Spleen (tissue), 11 donors: ENCODE results near the gene EIF3F. TPM values are rescaled to one million over a fixed set of nuclear protein-coding genes. Genes with fewer than 3 reads are reported as not detected.

Experiments used
- DNase-seq: peaks from one replicate; pipeline ENCODE4 v3.0.0-alpha.2; 2020
- H3K27ac ChIP-seq, 8 donors: fragments of 200-600 bp; sonication (generic) in 7 of 8; 1 replicate in 4 of 8; 2 replicates in 4 of 8; pipeline versions ENCODE4 v1.5.0 to v1.8.0; 2016 to 2021; ENCODE audit warnings: inconsistent platforms in 4 of 8, mild to moderate bottlenecking in 4 of 8, moderate library complexity in 1 of 8
- H3K27me3 ChIP-seq, 7 donors: fragments of 200-600 bp; sonication (generic) in 6 of 7; replicated peaks in 1 of 7; 1 replicate in 4 of 7; 2 replicates in 3 of 7; pipeline versions ENCODE4 v1.5.0 to v1.8.0; 2016 to 2021; ENCODE audit warnings: inconsistent platforms in 3 of 7, mild to moderate bottlenecking in 1 of 7
- H3K36me3 ChIP-seq, 6 donors: fragments of 200-600 bp; sonication (generic) in 5 of 6; 1 replicate in 4 of 6; 2 replicates in 2 of 6; pipeline versions ENCODE4 v1.5.0 to v1.8.0; 2016 to 2021; ENCODE audit warnings: inconsistent platforms in 2 of 6
- H3K4me1 ChIP-seq, 6 donors: fragments of 200-600 bp; sonication (generic) in 5 of 6; 1 replicate in 3 of 6; 2 replicates in 3 of 6; pipeline versions ENCODE4 v1.5.0 to v1.8.0; 2016 to 2021; ENCODE audit warnings: inconsistent platforms in 3 of 6
- H3K4me3 ChIP-seq, 8 donors: fragments of 200-600 bp; sonication (generic) in 7 of 8; 1 replicate in 4 of 8; 2 replicates in 4 of 8; pipeline versions ENCODE4 v1.5.0 to v1.8.0; 2016 to 2021; ENCODE audit warnings: inconsistent platforms in 4 of 8, mild to moderate bottlenecking in 4 of 8, moderate library complexity in 2 of 8
- H3K9me3 ChIP-seq, 8 donors: fragments of 200-600 bp; sonication (generic) in 7 of 8; 1 replicate in 4 of 8; 2 replicates in 4 of 8; pipeline versions ENCODE4 v1.5.0 to v1.8.0; 2016 to 2021; ENCODE audit warnings: inconsistent platforms in 4 of 8
- POLR2A ChIP-seq, 3 donors: fragments of 450-650 bp; IDR thresholded peaks; one replicate each; pipeline ENCODE4 v1.5.1; 2017; ENCODE audit warnings: antibody characterized with exemption in 3 of 3, mild to moderate bottlenecking in 1 of 3
- POLR2AphosphoS5 ChIP-seq, 3 donors: sonication (generic); formaldehyde crosslinking; IDR thresholded peaks; one replicate each; pipeline ENCODE4 v1.5.1; 2017; ENCODE audit warnings: antibody characterized with exemption in 3 of 3
- WGBS, 5 donors: extraction: QIAGEN DNeasy Blood & Tissue Kit in 3 of 5; methylation state at CpG; one replicate each; pipeline versions ENCODE4 v1.1.5 to v1.1.7; 2013 to 2018; 5-methylcytosine and 5-hydroxymethylcytosine counted together
- intact Hi-C: fragments of 100-400 bp; cut with DNase I; formaldehyde crosslinking; loops from one replicate; pipeline ENCODE4 v1.15.0; 2023; ENCODE audit warnings: low total_unique reads
- polyA plus RNA-seq, 3 donors: library from polyadenylated mRNA; stranded (reverse); fragments of 200-250 nt; gene quantifications; one replicate each; pipeline ENCODE4 v1.2.1, GENCODE V29; 2013
- total RNA-seq, 7 donors: library from RNA; depleted of rRNA in 3 of 7; stranded (reverse); fragments of >200 nt in 3 of 7; fragmentation: NEBNext Ultra II Directional in 4 of 7; extraction: Animal tissue kit (Norgen Biotek cat#: 25700) in 4 of 7; gene quantifications; one replicate each; pipeline versions ENCODE4 v1.1.0 to v1.2.1, GENCODE V29; 2016 to 2021
- TF ChIP-seq, protein P1 (sequence below), 11 experiments: fragments of 200-600 bp in 7 of 11; fragments of 450-650 bp in 4 of 11; sonication (generic) in 4 of 11; IDR thresholded peaks in 8 of 11; conservative IDR thresholded peaks in 3 of 11; 1 replicate in 7 of 11; 2 replicates in 4 of 11; pipeline versions ENCODE4 v1.4.0 to v1.8.0; 2016 to 2021; ENCODE audit warnings: antibody characterized with exemption in 11 of 11, inconsistent platforms in 4 of 11, mild to moderate bottlenecking in 1 of 11
- donor health status: healthy with polysubstance abuse.
- donor health status: DM: no; HTN: no; CAD: no; lungs with moderate emphysema.
- donor health status: DM: no; HTN: no; CAD: no.
- donor health status: Bipolar disorder and iron deficiency.
- donor health status: healthy.
- donor health status: DM: no; HTN: no; CAD: no.
- donor health status: DM: yes; HTN: yes; CAD: no.

EIF3F gene
- total and polyA plus RNA-seq, 10 donors: 189 to 437 (median 216) TPM

GRCh38 chr11:8002676-8003075, 15.5 kb downstream of the EIF3F start:
- Histone ChIP-seq H3K4me1 (no peaks in the 10 kb centered on the region), H3K27ac (no peak overlapping the region), H3K4me3 (no peak overlapping the region), H3K9me3 (no peaks in the 10 kb centered on the region), H3K36me3 (peaks cover 0 to 35% (median 24%) of the 10 kb centered on the region in 6 donors), H3K27me3 (peaks cover 0 to 4% (median 0%) of the 10 kb centered on the region in 7 donors)
- 41 to 83% (median 59%) methylated on average over 1 of the region's 1 CpG for WGBS, 5 donors
- intact Hi-C loops: no loop called here
- no peak for DNase-seq
- TF ChIP-seq POLR2AphosphoS5 (IDR thresholded peaks at IDR 0.05): no peak
- no peak for TF ChIP-seq POLR2A (IDR thresholded peaks at IDR 0.05)
- TF ChIP-seq, protein P1, sequence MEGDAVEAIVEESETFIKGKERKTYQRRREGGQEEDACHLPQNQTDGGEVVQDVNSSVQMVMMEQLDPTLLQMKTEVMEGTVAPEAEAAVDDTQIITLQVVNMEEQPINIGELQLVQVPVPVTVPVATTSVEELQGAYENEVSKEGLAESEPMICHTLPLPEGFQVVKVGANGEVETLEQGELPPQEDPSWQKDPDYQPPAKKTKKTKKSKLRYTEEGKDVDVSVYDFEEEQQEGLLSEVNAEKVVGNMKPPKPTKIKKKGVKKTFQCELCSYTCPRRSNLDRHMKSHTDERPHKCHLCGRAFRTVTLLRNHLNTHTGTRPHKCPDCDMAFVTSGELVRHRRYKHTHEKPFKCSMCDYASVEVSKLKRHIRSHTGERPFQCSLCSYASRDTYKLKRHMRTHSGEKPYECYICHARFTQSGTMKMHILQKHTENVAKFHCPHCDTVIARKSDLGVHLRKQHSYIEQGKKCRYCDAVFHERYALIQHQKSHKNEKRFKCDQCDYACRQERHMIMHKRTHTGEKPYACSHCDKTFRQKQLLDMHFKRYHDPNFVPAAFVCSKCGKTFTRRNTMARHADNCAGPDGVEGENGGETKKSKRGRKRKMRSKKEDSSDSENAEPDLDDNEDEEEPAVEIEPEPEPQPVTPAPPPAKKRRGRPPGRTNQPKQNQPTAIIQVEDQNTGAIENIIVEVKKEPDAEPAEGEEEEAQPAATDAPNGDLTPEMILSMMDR (IDR thresholded peaks at IDR 0.05 in 8 of 11, conservative IDR thresholded peaks at IDR 0.05 in 3 of 11): no peak

GRCh38 chr11:8003187-8003586, 16.1 kb downstream of the EIF3F start:
- intact Hi-C loops: no loop called here
- no peak overlapping the region for H3K27ac ChIP-seq
- TF ChIP-seq, protein P1 (IDR thresholded peaks at IDR 0.05 in 8 of 11, conservative IDR thresholded peaks at IDR 0.05 in 3 of 11): no peak
- TF ChIP-seq POLR2A (IDR thresholded peaks at IDR 0.05) (no peak), POLR2AphosphoS5 (IDR thresholded peaks at IDR 0.05) (peak in 1 of 3 donors; percentile 17)

DNA sequence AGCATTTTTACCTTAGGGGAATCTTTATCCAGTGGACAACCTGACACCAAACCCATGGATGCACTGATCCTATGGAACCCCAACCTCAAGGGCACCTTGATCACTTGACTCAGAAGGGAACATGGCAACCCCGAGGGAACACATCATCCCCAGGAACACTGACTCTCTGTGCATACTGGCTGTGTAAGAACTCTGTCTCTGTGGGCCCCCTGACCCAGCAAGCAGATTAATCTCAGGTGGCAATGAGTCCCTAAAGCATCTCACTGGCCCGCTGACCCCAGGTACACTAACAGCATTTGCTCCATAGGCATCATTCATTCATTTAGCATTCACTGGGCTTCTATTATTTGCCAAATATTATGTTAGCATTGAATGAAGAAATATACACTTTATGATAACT, 16.9 kb downstream of the EIF3F start:
- Histone ChIP-seq H3K27ac (no peak overlapping the region), H3K27me3 (peaks cover 0 to 16% (median 0%) of the 10 kb centered on the region in 7 donors), H3K36me3 (peaks cover 0 to 21% (median 10%) of the 10 kb centered on the region in 6 donors), H3K4me1 (no peaks in the 10 kb centered on the region), H3K9me3 (no peaks in the 10 kb centered on the region), H3K4me3 (no peak overlapping the region)
- TF ChIP-seq, protein P1 (IDR thresholded peaks at IDR 0.05 in 8 of 11, conservative IDR thresholded peaks at IDR 0.05 in 3 of 11): no peak
- TF ChIP-seq POLR2A (IDR thresholded peaks at IDR 0.05) (no peak), POLR2AphosphoS5 (IDR thresholded peaks at IDR 0.05) (no peak)
- intact Hi-C loops: no loop called here
- DNase-seq: no peak
- 86 to 93% (median 91%) methylated on average over 2 of the region's 2 CpGs for WGBS, 5 donors

More at GRCh38 chr11:8003187-8003586, 16.1 kb downstream of the EIF3F start:
- Histone ChIP-seq H3K36me3 (peaks cover 0 to 30% (median 19%) of the 10 kb centered on the region in 6 donors), H3K4me3 (no peak overlapping the region), H3K4me1 (no peaks in the 10 kb centered on the region), H3K9me3 (no peaks in the 10 kb centered on the region), H3K27me3 (peaks cover 0 to 7% (median 0%) of the 10 kb centered on the region in 7 donors)
- no peak for DNase-seq
- 63 to 72% (median 70%) methylated on average over 7 of the region's 7 CpGs for WGBS, 5 donors

DNA sequence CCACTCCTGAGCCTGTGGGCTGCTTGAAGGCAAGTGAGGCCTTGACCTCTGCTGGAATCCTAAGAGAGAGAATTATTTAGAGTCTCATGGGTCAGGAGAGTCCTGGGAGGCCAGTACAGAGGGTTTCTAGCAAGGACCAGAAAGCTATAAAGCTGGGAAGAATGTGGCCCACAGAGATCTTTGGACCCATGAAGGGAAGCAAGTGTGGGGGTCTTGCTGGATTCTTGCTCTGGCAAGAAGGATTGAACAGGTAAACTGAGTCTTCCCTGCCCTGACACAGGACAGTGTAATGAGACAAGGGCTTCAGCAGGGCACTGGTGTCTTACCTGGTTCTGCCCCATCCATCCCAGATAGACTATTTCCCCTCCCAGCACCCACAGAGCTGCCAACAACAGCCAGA, 18.4 kb downstream of the EIF3F start:
- H3K27ac ChIP-seq: no peak overlapping the region
- TF ChIP-seq, protein P1 (IDR thresholded peaks at IDR 0.05 in 8 of 11, conservative IDR thresholded peaks at IDR 0.05 in 3 of 11): no peak
- TF ChIP-seq POLR2AphosphoS5 (IDR thresholded peaks at IDR 0.05): no peak
- intact Hi-C loops: no loop called here

More for the DNA sequence above, 18.4 kb downstream of the EIF3F start:
- Histone ChIP-seq H3K9me3 (no peaks in the 10 kb centered on the region), H3K36me3 (peaks cover 0 to 6% (median 0%) of the 10 kb centered on the region in 6 donors), H3K4me1 (no peaks in the 10 kb centered on the region), H3K27me3 (peaks cover 0 to 16% (median 0%) of the 10 kb centered on the region in 7 donors), H3K4me3 (no peak overlapping the region)
- DNase-seq: no peak
